Measurements from ENCODE around the gene TBC1D22A. TPM values are rescaled to one million over a fixed set of nuclear protein-coding genes. Genes with fewer than 3 reads are reported as not detected.

The TBC1D22A gene
- total RNA-seq, 1 experiment from 2014 or later, result 20.9 TPM

GRCh38 chr22:47083379-47083986 lies 321.0 kb downstream of the TBC1D22A start:
- no peak for TF ChIP-seq FOSL1 (IDR thresholded peaks at IDR 0.05; ENCODE audit: low read depth)
- no peak for ATAC-seq
- Histone ChIP-seq H3K27me3 (ENCODE audit: insufficient read depth, low read length) (no peaks in the 10 kb centered on the region), H3K9ac (ENCODE audit: low read length) (no peak overlapping the region), H2AFZ (ENCODE audit: low read depth, low read length, poor library complexity, severe bottlenecking) (no peak overlapping the region), H3K4me3 (replicated peaks in 1 of 2; ENCODE audit: low read depth in 1 of 2, low read length in 2 of 2) (no peak overlapping the region), H3K9me3 (ENCODE audit: control insufficient read depth in 1 of 2, insufficient read depth in 1 of 2, low read depth in 1 of 2, low read length in 2 of 2) (no peaks in the 10 kb centered on the region), H3K9me2 (ENCODE audit: insufficient read depth) (no peaks in the 10 kb centered on the region), H3K4me1 (ENCODE audit: control insufficient read depth in 1 of 2, insufficient read depth in 2 of 2, low read length in 2 of 2) (no peaks in the 10 kb centered on the region), H3K36me3 (ENCODE audit: control insufficient read depth in 1 of 2, insufficient read depth in 2 of 2, low read length in 2 of 2) (no peaks in the 10 kb centered on the region), H3K27ac (ENCODE audit: low read depth, low read length) (no peak overlapping the region), H4K20me1 (ENCODE audit: insufficient read depth) (no peaks in the 10 kb centered on the region; the same call in 1 of the 2 replicates), H3K79me2 (ENCODE audit: insufficient read depth, low read length) (no peaks in the 10 kb centered on the region), H3K4me2 (ENCODE audit: low read length) (no peak overlapping the region)
- CTCF ChIA-PET, result no interaction called here
- BruUV-seq (replicated peaks), result no TSS peak
- POLR2A ChIA-PET, result no interaction called here
- RAD21 ChIA-PET (ENCODE audit: low non-redundant PET in 1 of 2, low total read pairs in 2 of 2, uncharacterized antibody in 2 of 2, unreplicated experiment in 2 of 2), result no interaction called here
- intact Hi-C loops (cut with micrococcal nuclease), result no loop called here
- no peak for DNase-seq (ENCODE audit: low read depth, low spot score)

DNA sequence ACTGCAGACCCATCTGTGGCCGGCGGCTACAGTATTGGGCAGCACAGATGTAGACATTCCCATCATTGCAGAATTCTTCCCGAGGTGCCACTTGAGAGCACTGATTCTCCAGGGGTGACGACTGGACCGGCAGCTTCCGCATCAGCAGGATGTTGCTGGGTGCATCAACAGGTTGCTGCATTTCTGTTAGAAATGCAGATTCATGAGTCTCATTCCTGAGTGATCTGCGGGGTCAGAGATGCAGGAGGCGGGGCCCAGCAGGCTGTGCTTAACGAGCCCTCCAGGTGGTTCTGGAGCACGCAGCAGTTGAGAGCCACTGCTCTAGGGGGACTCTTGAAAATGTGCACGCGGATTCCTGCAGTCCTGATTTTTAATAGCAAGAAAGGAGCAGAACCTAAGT lies 321.8 kb downstream of the TBC1D22A start:
- intact Hi-C loops (cut with micrococcal nuclease), result no loop called here
- no peak for DNase-seq (ENCODE audit: low read depth, low spot score)
- no peak overlapping the region for H2AFZ ChIP-seq (ENCODE audit: low read depth, low read length, poor library complexity, severe bottlenecking)
- CTCF ChIA-PET, result no interaction called here
- no peaks in the 10 kb centered on the region for H3K4me1 ChIP-seq (ENCODE audit: control insufficient read depth in 1 of 2, insufficient read depth in 2 of 2, low read length in 2 of 2)
- H3K36me3 ChIP-seq (ENCODE audit: control insufficient read depth in 1 of 2, insufficient read depth in 2 of 2, low read length in 2 of 2), result no peaks in the 10 kb centered on the region
- no peaks in the 10 kb centered on the region for H3K9me3 ChIP-seq (ENCODE audit: control insufficient read depth in 1 of 2, insufficient read depth in 1 of 2, low read depth in 1 of 2, low read length in 2 of 2)
- H3K9me2 ChIP-seq (ENCODE audit: insufficient read depth), result no peaks in the 10 kb centered on the region
- TF ChIP-seq FOSL1 (IDR thresholded peaks at IDR 0.05; ENCODE audit: low read depth) (no peak), SRF (IDR thresholded peaks at IDR 0.05; ENCODE audit: low read depth) (no peak), ZNF274 (IDR thresholded peaks at IDR 0.05; ENCODE audit: low read depth, low read length) (no peak), RAD21 (IDR thresholded peaks at IDR 0.05; ENCODE audit: low read depth) (no peak), TCF7L2 (IDR thresholded peaks at IDR 0.05; ENCODE audit: borderline replicate concordance, extremely low read depth, insufficient read depth, insufficient read length) (no peak), YY1 (IDR thresholded peaks at IDR 0.05; ENCODE audit: extremely low read depth, insufficient replicate concordance, low read depth, low read length) (no peak), POLR2AphosphoS5 (IDR thresholded peaks at IDR 0.05; ENCODE audit: low read depth, low read length) (no peak), EZH2phosphoT487 (IDR thresholded peaks at IDR 0.05; ENCODE audit: borderline replicate concordance) (no peak), ZFX (IDR thresholded peaks at IDR 0.05) (no peak), EZH2 (IDR thresholded peaks at IDR 0.05) (no peak), CBX3 (IDR thresholded peaks at IDR 0.05; ENCODE audit: low read depth) (no peak)
- TF ChIP-seq, protein P1, sequence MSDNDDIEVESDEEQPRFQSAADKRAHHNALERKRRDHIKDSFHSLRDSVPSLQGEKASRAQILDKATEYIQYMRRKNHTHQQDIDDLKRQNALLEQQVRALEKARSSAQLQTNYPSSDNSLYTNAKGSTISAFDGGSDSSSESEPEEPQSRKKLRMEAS (IDR thresholded peaks at IDR 0.05), result no peak
- TF ChIP-seq, protein P2, sequence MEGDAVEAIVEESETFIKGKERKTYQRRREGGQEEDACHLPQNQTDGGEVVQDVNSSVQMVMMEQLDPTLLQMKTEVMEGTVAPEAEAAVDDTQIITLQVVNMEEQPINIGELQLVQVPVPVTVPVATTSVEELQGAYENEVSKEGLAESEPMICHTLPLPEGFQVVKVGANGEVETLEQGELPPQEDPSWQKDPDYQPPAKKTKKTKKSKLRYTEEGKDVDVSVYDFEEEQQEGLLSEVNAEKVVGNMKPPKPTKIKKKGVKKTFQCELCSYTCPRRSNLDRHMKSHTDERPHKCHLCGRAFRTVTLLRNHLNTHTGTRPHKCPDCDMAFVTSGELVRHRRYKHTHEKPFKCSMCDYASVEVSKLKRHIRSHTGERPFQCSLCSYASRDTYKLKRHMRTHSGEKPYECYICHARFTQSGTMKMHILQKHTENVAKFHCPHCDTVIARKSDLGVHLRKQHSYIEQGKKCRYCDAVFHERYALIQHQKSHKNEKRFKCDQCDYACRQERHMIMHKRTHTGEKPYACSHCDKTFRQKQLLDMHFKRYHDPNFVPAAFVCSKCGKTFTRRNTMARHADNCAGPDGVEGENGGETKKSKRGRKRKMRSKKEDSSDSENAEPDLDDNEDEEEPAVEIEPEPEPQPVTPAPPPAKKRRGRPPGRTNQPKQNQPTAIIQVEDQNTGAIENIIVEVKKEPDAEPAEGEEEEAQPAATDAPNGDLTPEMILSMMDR (IDR thresholded peaks at IDR 0.05 in 2 of 3, conservative IDR thresholded peaks at IDR 0.05 in 1 of 3; ENCODE audit: borderline replicate concordance in 1 of 3, insufficient read depth in 1 of 3, low read depth in 2 of 3, low read length in 2 of 3), result no peak
- TF ChIP-seq, protein P3, sequence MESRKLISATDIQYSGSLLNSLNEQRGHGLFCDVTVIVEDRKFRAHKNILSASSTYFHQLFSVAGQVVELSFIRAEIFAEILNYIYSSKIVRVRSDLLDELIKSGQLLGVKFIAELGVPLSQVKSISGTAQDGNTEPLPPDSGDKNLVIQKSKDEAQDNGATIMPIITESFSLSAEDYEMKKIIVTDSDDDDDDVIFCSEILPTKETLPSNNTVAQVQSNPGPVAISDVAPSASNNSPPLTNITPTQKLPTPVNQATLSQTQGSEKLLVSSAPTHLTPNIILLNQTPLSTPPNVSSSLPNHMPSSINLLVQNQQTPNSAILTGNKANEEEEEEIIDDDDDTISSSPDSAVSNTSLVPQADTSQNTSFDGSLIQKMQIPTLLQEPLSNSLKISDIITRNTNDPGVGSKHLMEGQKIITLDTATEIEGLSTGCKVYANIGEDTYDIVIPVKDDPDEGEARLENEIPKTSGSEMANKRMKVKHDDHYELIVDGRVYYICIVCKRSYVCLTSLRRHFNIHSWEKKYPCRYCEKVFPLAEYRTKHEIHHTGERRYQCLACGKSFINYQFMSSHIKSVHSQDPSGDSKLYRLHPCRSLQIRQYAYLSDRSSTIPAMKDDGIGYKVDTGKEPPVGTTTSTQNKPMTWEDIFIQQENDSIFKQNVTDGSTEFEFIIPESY (IDR thresholded peaks at IDR 0.05; ENCODE audit: extremely low read depth, insufficient replicate concordance, low read length), result no peak
- RAD21 ChIA-PET (ENCODE audit: low non-redundant PET in 1 of 2, low total read pairs in 2 of 2, uncharacterized antibody in 2 of 2, unreplicated experiment in 2 of 2), result no interaction called here
- no peak overlapping the region for H3K9ac ChIP-seq (ENCODE audit: low read length)
- H3K79me2 ChIP-seq (ENCODE audit: insufficient read depth, low read length), result no peaks in the 10 kb centered on the region
- POLR2A ChIA-PET, result no interaction called here
- H3K27me3 ChIP-seq (ENCODE audit: insufficient read depth, low read length), result no peaks in the 10 kb centered on the region
- no peaks in the 10 kb centered on the region; the same call in 1 of the 2 replicates for H4K20me1 ChIP-seq (ENCODE audit: insufficient read depth)
- BruUV-seq (replicated peaks), result no TSS peak
- H3K27ac ChIP-seq (ENCODE audit: low read depth, low read length), result no peak overlapping the region
- ATAC-seq, result no peak
- H3K4me2 ChIP-seq (ENCODE audit: low read length), result no peak overlapping the region
- no peak overlapping the region for H3K4me3 ChIP-seq (replicated peaks in 1 of 2; ENCODE audit: low read depth in 1 of 2, low read length in 2 of 2)
